PC-9 (cell line): Measurements from ENCODE around the gene PPM1E. TPM values are rescaled to one million over a fixed set of nuclear protein-coding genes. Genes with fewer than 3 reads are reported as not detected.

Source experiments
- BruUV-seq: library from RNA; stranded (reverse); fragments of 400-500 nt; replicated peaks from 2 replicates; lab custom pipeline; 2021; lab: Mats Ljungman, UMichigan
- CTCF ChIA-PET: fragments of 300-600 bp; sonication (Branson Sonifier 250); formaldehyde crosslinking; loops from one replicate; lab custom pipeline; 2022; ENCODE audit warnings: antibody characterized with exemption; lab: Charles Lee
- POLR2A ChIA-PET: fragments of 300-600 bp; sonication (Branson Sonifier 250); formaldehyde crosslinking; loops from one replicate; lab custom pipeline; 2022; ENCODE audit warnings: antibody characterized with exemption; ENCODE audit not compliant: unreplicated experiment; lab: Charles Lee
- DNase-seq, 2 experiments: peaks; one replicate each; pipeline versions ENCODE4 v3.0.0 to v3.0.0-alpha.2; 2015 to 2022; ENCODE audit warnings: mixed read lengths in 1 of 2
- H2AFZ ChIP-seq: fragments of 200-600 bp; sonication (generic); 2 replicates; pipeline ENCODE4 v1.8.1; 2017; ENCODE audit warnings: antibody characterized with exemption
- H3F3A ChIP-seq: fragments of 200-600 bp; sonication (generic); 2 replicates; pipeline ENCODE4 v1.8.1; 2017; ENCODE audit warnings: antibody characterized with exemption, mild to moderate bottlenecking, low read depth; ENCODE audit not compliant: insufficient read depth
- H3K27ac ChIP-seq: fragments of 200-600 bp; sonication (generic); 2 replicates; pipeline ENCODE4 v1.6.1; 2016; ENCODE audit warnings: mixed run types
- H3K27me3 ChIP-seq: fragments of 200-600 bp; sonication (generic); 2 replicates; pipeline ENCODE4 v1.6.1; 2016; ENCODE audit warnings: low read depth, mixed run types; ENCODE audit not compliant: insufficient read depth
- H3K36me3 ChIP-seq: fragments of 200-600 bp; sonication (generic); 2 replicates; pipeline ENCODE4 v1.6.1; 2016; ENCODE audit warnings: low read depth, mixed run types
- H3K4me1 ChIP-seq: fragments of 200-600 bp; sonication (generic); replicated peaks from 2 replicates; pipeline ENCODE4 v1.6.1; 2016; ENCODE audit warnings: mixed run types; ENCODE audit not compliant: insufficient read depth
- H3K4me2 ChIP-seq: fragments of 200-600 bp; sonication (generic); 2 replicates; pipeline ENCODE4 v1.6.1; 2017; ENCODE audit warnings: mixed run types
- H3K4me3 ChIP-seq: fragments of 200-600 bp; sonication (generic); 2 replicates; pipeline ENCODE4 v1.6.1; 2016; ENCODE audit warnings: mixed run types
- H3K79me2 ChIP-seq: fragments of 200-600 bp; sonication (generic); 2 replicates; pipeline ENCODE4 v1.6.1; 2017; ENCODE audit warnings: low read depth, mixed run types
- H3K9me2 ChIP-seq: fragments of 200-600 bp; sonication (generic); 2 replicates; pipeline ENCODE4 v1.8.1; 2017; ENCODE audit warnings: mild to moderate bottlenecking; ENCODE audit not compliant: insufficient read depth
- H3K9me3 ChIP-seq: fragments of 200-600 bp; sonication (generic); 2 replicates; pipeline ENCODE4 v1.8.1; 2016; ENCODE audit warnings: low read depth; ENCODE audit not compliant: insufficient read depth
- H4K20me1 ChIP-seq: fragments of 200-600 bp; sonication (generic); 2 replicates; pipeline ENCODE4 v1.8.1; 2017; ENCODE audit not compliant: insufficient read depth
- CTCF ChIP-seq: fragments of 200-600 bp; sonication (generic); conservative IDR thresholded peaks from 2 replicates; pipeline ENCODE4 v1.6.1; 2017; ENCODE audit warnings: mixed run types, antibody characterized with exemption, mild to moderate bottlenecking, moderate library complexity
- EZH2 ChIP-seq: fragments of 200-600 bp; sonication (generic); IDR thresholded peaks from 2 replicates; pipeline ENCODE4 v1.8.0; 2017; ENCODE audit warnings: antibody characterized with exemption, low read depth
- intact Hi-C: fragments of 100-400 bp; cut with micrococcal nuclease; formaldehyde crosslinking; loops from one replicate; pipeline ENCODE4 v1.10.0; 2022; ENCODE audit not compliant: unreplicated experiment
- total RNA-seq: library from RNA; stranded (reverse); gene quantifications from 2 replicates; pipeline ENCODE4 v1.2.3, GENCODE V29; 2021

The PPM1E gene
- total RNA-seq, 1 experiment from 2014 or later = 0.04 TPM

GRCh38 chr17:59000022-59000421, 244.4 kb downstream of the PPM1E start:
- Histone ChIP-seq H3K79me2 (no peaks in the 10 kb centered on the region), H3K4me3 (no peak overlapping the region), H3K27ac (no peak overlapping the region), H3K4me1 (peaks cover 12% of the 10 kb centered on the region), H3K9me3 (no peaks in the 10 kb centered on the region), H2AFZ (no peak overlapping the region), H4K20me1 (no peaks in the 10 kb centered on the region), H3K9me2 (no peaks in the 10 kb centered on the region), H3K4me2 (no peak overlapping the region), H3K27me3 (no peaks in the 10 kb centered on the region), H3K36me3 (peaks cover 5% of the 10 kb centered on the region; the same call in 1 of the 2 replicates), H3F3A (no peaks in the 10 kb centered on the region; the same call in 1 of the 2 replicates)
- TF ChIP-seq EZH2 = no peak
- no peak for TF ChIP-seq CTCF
- CTCF ChIA-PET = no interaction called here
- intact Hi-C loops = loop anchor here (10.0 kb wide), 1 partner anchor 685 kb away; no protein-coding TSS in a partner anchor
- DNase-seq = no peak
- POLR2A ChIA-PET = interaction anchor here (0.7 kb wide), 1 partner anchor 31 kb away, joined by 6 read pairs; no protein-coding TSS in a partner anchor
- BruUV-seq = no TSS peak

GRCh38 chr17:59001158-59001814, 245.6 kb downstream of the PPM1E start:
- no peaks in the 10 kb centered on the region for H3K27me3 ChIP-seq
- no peak overlapping the region for H3K27ac ChIP-seq
- intact Hi-C loops = loop anchor here (10.0 kb wide), 1 partner anchor 686 kb away; no protein-coding TSS in a partner anchor
- CTCF ChIA-PET = no interaction called here
- DNase-seq = no peak
- H3K9me2 ChIP-seq = no peaks in the 10 kb centered on the region
- no peak overlapping the region for H2AFZ ChIP-seq
- H3K4me3 ChIP-seq = no peak overlapping the region
- H3K79me2 ChIP-seq = no peaks in the 10 kb centered on the region
- no peak overlapping the region for H3K4me2 ChIP-seq
- peaks cover 10% of the 10 kb centered on the region; the same call in 1 of the 2 replicates for H3F3A ChIP-seq
- TF ChIP-seq EZH2 (no peak), CTCF (no peak)
- peaks cover 5% of the 10 kb centered on the region; the same call in 1 of the 2 replicates for H3K36me3 ChIP-seq
- no TSS peak for BruUV-seq
- POLR2A ChIA-PET = no interaction called here
- peaks cover 12% of the 10 kb centered on the region for H3K4me1 ChIP-seq
- H4K20me1 ChIP-seq = no peaks in the 10 kb centered on the region
- no peaks in the 10 kb centered on the region for H3K9me3 ChIP-seq

- CTCF ChIA-PET = no interaction called here
- BruUV-seq = no TSS peak
- Histone ChIP-seq H3K4me2 (no peak overlapping the region), H4K20me1 (no peaks in the 10 kb centered on the region), H3K4me1 (peaks cover 12% of the 10 kb centered on the region), H3K27me3 (no peaks in the 10 kb centered on the region), H3K79me2 (no peaks in the 10 kb centered on the region), H3K36me3 (peaks cover 5% of the 10 kb centered on the region; the same call in 1 of the 2 replicates), H3K27ac (no peak overlapping the region), H3F3A (peaks cover 10% of the 10 kb centered on the region; the same call in 1 of the 2 replicates), H3K9me2 (no peaks in the 10 kb centered on the region), H2AFZ (no peak overlapping the region), H3K4me3 (no peak overlapping the region), H3K9me3 (no peaks in the 10 kb centered on the region)
- POLR2A ChIA-PET = no interaction called here
- intact Hi-C loops = loop anchor here (10.0 kb wide), 1 partner anchor 687 kb away; no protein-coding TSS in a partner anchor
- no peak for TF ChIP-seq EZH2
- no peak for TF ChIP-seq CTCF
- DNase-seq = no peak
Observed at GRCh38 chr17:59002126-59002525, 246.5 kb downstream of the PPM1E start.
